ENCODE data around the gene TEX53.

TEX53 gene

GRCh38 chr9:114629563-114630090 lies 28.0 kb downstream of the TEX53 start:
- TF ChIP-seq CTCF (IDR thresholded peaks at IDR 0.05; ENCODE audit: insufficient read depth, low read length, missing control alignments), result no peak
- DNase-seq (ENCODE audit: low read depth, low spot score), result no peak
- POLR2A ChIA-PET, result no interaction called here
- CTCF ChIA-PET, result interaction anchor here (0.6 to 3.2 kb wide), 6 partner anchors 24 to 285 kb away, joined by 3 to 13 read pairs (median 3); no protein-coding TSS in a partner anchor
- H3K4me3 ChIP-seq (ENCODE audit: low read depth, low read length), result no peak overlapping the region

- CTCF ChIA-PET, result interaction anchor here (0.7 to 1.1 kb wide), 2 partner anchors 11 to 222 kb away, joined by 3 read pairs; no protein-coding TSS in a partner anchor
- TF ChIP-seq CTCF (IDR thresholded peaks at IDR 0.05; ENCODE audit: insufficient read depth, low read length, missing control alignments), result no peak
Observed at GRCh38 chr9:114627553-114627952, 30.1 kb downstream of the TEX53 start.

GRCh38 chr9:114626415-114627020 lies 31.1 kb downstream of the TEX53 start:
- POLR2A ChIA-PET, result no interaction called here
- no peak for TF ChIP-seq CTCF (IDR thresholded peaks at IDR 0.05; ENCODE audit: insufficient read depth, low read length, missing control alignments)
- DNase-seq (ENCODE audit: low read depth, low spot score), result no peak
- H3K4me3 ChIP-seq (ENCODE audit: low read depth, low read length), result no peak overlapping the region
- CTCF ChIA-PET, result interaction anchor here (1.1 kb wide), 1 partner anchor 221 kb away, joined by 3 read pairs; no protein-coding TSS in a partner anchor

More at GRCh38 chr9:114627553-114627952, 30.1 kb downstream of the TEX53 start:
- POLR2A ChIA-PET, result no interaction called here
- no peak for DNase-seq (ENCODE audit: low read depth, low spot score)
- no peak overlapping the region for H3K4me3 ChIP-seq (ENCODE audit: low read depth, low read length)

GRCh38 chr9:114624677-114625076 lies 32.9 kb downstream of the TEX53 start:
- ChIA-PET CTCF (interaction anchor here (1.6 kb wide), 1 partner anchor 28 kb away, joined by 4 read pairs; no protein-coding TSS in a partner anchor), POLR2A (no interaction called here)
- no peak overlapping the region for H3K4me3 ChIP-seq (ENCODE audit: low read depth, low read length)
- no peak for TF ChIP-seq CTCF (IDR thresholded peaks at IDR 0.05; ENCODE audit: insufficient read depth, low read length, missing control alignments)
- no peak for DNase-seq (ENCODE audit: low read depth, low spot score)

- POLR2A ChIA-PET, result interaction anchor here (1.1 kb wide), 1 partner anchor 11 kb away, joined by 5 read pairs; the partner anchor contains the start of gene TMEM268
- CTCF ChIA-PET, result interaction anchor here (1.0 to 2.3 kb wide), 4 partner anchors 17 to 217 kb away, joined by 3 to 11 read pairs (median 6); no protein-coding TSS in a partner anchor
- no peak for TF ChIP-seq CTCF (IDR thresholded peaks at IDR 0.05; ENCODE audit: insufficient read depth, low read length, missing control alignments)
- no peak for DNase-seq (ENCODE audit: low read depth, low spot score)
- no peak overlapping the region for H3K4me3 ChIP-seq (ENCODE audit: low read depth, low read length)
Observed at GRCh38 chr9:114621975-114622609, 35.5 kb downstream of the TEX53 start.

GRCh38 chr9:114621561-114621960 lies 36.0 kb downstream of the TEX53 start:
- ChIA-PET CTCF (interaction anchor here (1.0 to 1.6 kb wide), 5 partner anchors 9 to 216 kb away, joined by 3 to 11 read pairs (median 5); no protein-coding TSS in a partner anchor), POLR2A (interaction anchor here (1.1 kb wide), 1 partner anchor 11 kb away, joined by 5 read pairs; the partner anchor contains the start of gene TMEM268)
- H3K4me3 ChIP-seq (ENCODE audit: low read depth, low read length), result no peak overlapping the region
- no peak for TF ChIP-seq CTCF (IDR thresholded peaks at IDR 0.05; ENCODE audit: insufficient read depth, low read length, missing control alignments)
- no peak for DNase-seq (ENCODE audit: low read depth, low spot score)
